WTC11 (cell line): ENCODE results near the gene BEND6. TPM values are rescaled to one million over a fixed set of nuclear protein-coding genes. Genes with fewer than 3 reads are reported as not detected.

Experiments
- ATAC-seq: fragments of 200-7000 bp; cut with Tn5 transposase; 2 replicates; pipeline ENCODE4 v1.10.0; 2021; ENCODE audit warnings: mild to moderate bottlenecking, moderate library complexity
- CTCF ChIA-PET: fragments of 300-600 bp; sonication (Branson Sonifier 250); formaldehyde crosslinking; loops from one replicate; lab custom pipeline; 2021; ENCODE audit warnings: antibody characterized with exemption; lab: Charles Lee
- POLR2A ChIA-PET: fragments of 350-600 bp; sonication (Branson Sonifier 250); formaldehyde crosslinking; loops from one replicate; lab custom pipeline; 2021; ENCODE audit warnings: antibody characterized with exemption; lab: Charles Lee
- DNase-seq: peaks from one replicate; pipeline ENCODE4 v3.0.0; 2021; ENCODE audit warnings: low spot score
- H3K27ac Mint-ChIP-seq: 2 replicates; pipeline ENCODE4 v1.8.0; 2021; ENCODE audit warnings: mixed read lengths
- H3K27me3 Mint-ChIP-seq: 2 replicates; pipeline ENCODE4 v1.8.0; 2021; ENCODE audit warnings: low read depth, mild to moderate bottlenecking, moderate library complexity, mixed read lengths
- H3K36me3 Mint-ChIP-seq: 2 replicates; pipeline ENCODE4 v1.8.0; 2021; ENCODE audit warnings: mixed read lengths
- H3K4me1 Mint-ChIP-seq: 2 replicates; pipeline ENCODE4 v1.8.0; 2022; ENCODE audit warnings: mixed read lengths
- H3K4me3 Mint-ChIP-seq: 2 replicates; pipeline ENCODE4 v1.8.0; 2021; ENCODE audit warnings: mild to moderate bottlenecking, moderate library complexity, mixed read lengths
- H3K9me3 Mint-ChIP-seq: 2 replicates; pipeline ENCODE4 v1.8.0; 2021; ENCODE audit warnings: mixed read lengths
- CBFB ChIP-seq: sonication (generic); formaldehyde crosslinking; IDR thresholded peaks from 2 replicates; pipeline ENCODE4 v1.8.1; 2022; ENCODE audit warnings: mild to moderate bottlenecking, low read depth, missing genetic modification reagents
- EMX1 ChIP-seq: fragments of 250-450 bp; sonication (Bioruptor Pico); IDR thresholded peaks from 2 replicates; pipeline ENCODE4 v1.8.0; 2021; ENCODE audit warnings: mild to moderate bottlenecking
- ESRRA ChIP-seq: sonication (generic); formaldehyde crosslinking; IDR thresholded peaks from 2 replicates; pipeline ENCODE4 v1.8.1; 2022; ENCODE audit warnings: mild to moderate bottlenecking, missing genetic modification reagents, borderline replicate concordance
- FOXP1 ChIP-seq: sonication (generic); formaldehyde crosslinking; IDR thresholded peaks from 2 replicates; pipeline ENCODE4 v1.8.0; 2022; ENCODE audit warnings: missing genetic modification reagents, mild to moderate bottlenecking, moderate library complexity, borderline replicate concordance
- HMGXB4 ChIP-seq: sonication (generic); formaldehyde crosslinking; IDR thresholded peaks from 2 replicates; pipeline ENCODE4 v1.8.1; 2023; ENCODE audit warnings: mild to moderate bottlenecking, moderate library complexity, missing genetic modification reagents
- JAZF1 ChIP-seq: fragments of 250-450 bp; sonication (Bioruptor Pico); IDR thresholded peaks from 2 replicates; pipeline ENCODE4 v1.9.0; 2021; ENCODE audit warnings: moderate library complexity, mild to moderate bottlenecking, inconsistent platforms
- KAT7 ChIP-seq: sonication (generic); formaldehyde crosslinking; IDR thresholded peaks from 2 replicates; pipeline ENCODE4 v1.8.1; 2023; ENCODE audit warnings: missing genetic modification reagents, mild to moderate bottlenecking, borderline replicate concordance
- OVOL2 ChIP-seq: fragments of 250-450 bp; sonication (Bioruptor Pico); IDR thresholded peaks from 2 replicates; pipeline ENCODE4 v1.9.0; 2021; ENCODE audit warnings: mild to moderate bottlenecking, borderline replicate concordance
- SOX15 ChIP-seq: fragments of 250-450 bp; sonication (Bioruptor Pico); IDR thresholded peaks from 2 replicates; pipeline ENCODE4 v1.9.0; 2021; ENCODE audit warnings: mild to moderate bottlenecking
- TEAD1 ChIP-seq: sonication (generic); formaldehyde crosslinking; IDR thresholded peaks from 2 replicates; pipeline ENCODE4 v1.8.0; 2022; ENCODE audit warnings: mild to moderate bottlenecking, missing genetic modification reagents
- TP53 ChIP-seq: sonication (generic); formaldehyde crosslinking; IDR thresholded peaks from 2 replicates; pipeline ENCODE4 v1.8.1; 2023; ENCODE audit warnings: mild to moderate bottlenecking, missing genetic modification reagents
- ZNF416 ChIP-seq: fragments of 250-450 bp; sonication (Bioruptor Pico); IDR thresholded peaks from 2 replicates; pipeline ENCODE4 v1.9.0; 2021; ENCODE audit warnings: mild to moderate bottlenecking, inconsistent platforms
- total RNA-seq: library from RNA; stranded (reverse); gene quantifications from 3 replicates; pipeline ENCODE4 v1.2.3, GENCODE V29; 2021
- TF ChIP-seq, protein P1 (sequence below): fragments of 250-450 bp; sonication (Bioruptor Pico); IDR thresholded peaks from 2 replicates; pipeline ENCODE4 v1.9.0; 2021; ENCODE audit warnings: mild to moderate bottlenecking, borderline replicate concordance
- TF ChIP-seq, protein P2 (sequence below): sonication (generic); formaldehyde crosslinking; IDR thresholded peaks from 2 replicates; pipeline ENCODE4 v1.8.1; 2023; ENCODE audit warnings: mild to moderate bottlenecking, missing genetic modification reagents
- TF ChIP-seq, protein P3 (sequence below): sonication (generic); formaldehyde crosslinking; IDR thresholded peaks from 2 replicates; pipeline ENCODE4 v1.8.0; 2023; ENCODE audit warnings: missing genetic modification reagents, mild to moderate bottlenecking, borderline replicate concordance
- TF ChIP-seq, protein P4 (sequence below): sonication (generic); formaldehyde crosslinking; IDR thresholded peaks from 2 replicates; pipeline ENCODE4 v1.8.1; 2023; ENCODE audit warnings: mild to moderate bottlenecking, missing genetic modification reagents, moderate library complexity

Gene BEND6
- total RNA-seq, 1 experiment from 2014 or later = 1.5 TPM

DNA sequence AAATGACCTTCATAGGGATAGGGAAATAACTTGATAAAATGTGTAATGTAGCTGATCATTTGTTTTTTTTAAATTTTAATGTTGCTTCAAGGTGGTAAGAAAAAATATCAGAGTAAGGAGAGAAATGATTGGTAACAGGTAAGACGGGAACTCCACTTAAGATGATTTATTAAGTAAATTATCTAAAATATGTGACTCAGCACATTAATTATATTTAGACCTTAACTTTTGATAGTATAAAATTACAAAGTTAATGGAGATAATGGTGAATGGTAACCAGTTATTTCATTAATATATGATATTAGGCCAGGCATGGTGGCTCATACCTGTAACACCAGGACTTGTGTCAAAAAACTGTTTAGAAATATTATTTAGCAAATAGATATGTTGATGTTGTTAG is 10.2 kb downstream of the BEND6 start:
- ATAC-seq (no peak), DNase-seq (no peak)
- no peaks in the 10 kb centered on the region for H3K9me3 Mint-ChIP-seq
- TF ChIP-seq, protein P1, sequence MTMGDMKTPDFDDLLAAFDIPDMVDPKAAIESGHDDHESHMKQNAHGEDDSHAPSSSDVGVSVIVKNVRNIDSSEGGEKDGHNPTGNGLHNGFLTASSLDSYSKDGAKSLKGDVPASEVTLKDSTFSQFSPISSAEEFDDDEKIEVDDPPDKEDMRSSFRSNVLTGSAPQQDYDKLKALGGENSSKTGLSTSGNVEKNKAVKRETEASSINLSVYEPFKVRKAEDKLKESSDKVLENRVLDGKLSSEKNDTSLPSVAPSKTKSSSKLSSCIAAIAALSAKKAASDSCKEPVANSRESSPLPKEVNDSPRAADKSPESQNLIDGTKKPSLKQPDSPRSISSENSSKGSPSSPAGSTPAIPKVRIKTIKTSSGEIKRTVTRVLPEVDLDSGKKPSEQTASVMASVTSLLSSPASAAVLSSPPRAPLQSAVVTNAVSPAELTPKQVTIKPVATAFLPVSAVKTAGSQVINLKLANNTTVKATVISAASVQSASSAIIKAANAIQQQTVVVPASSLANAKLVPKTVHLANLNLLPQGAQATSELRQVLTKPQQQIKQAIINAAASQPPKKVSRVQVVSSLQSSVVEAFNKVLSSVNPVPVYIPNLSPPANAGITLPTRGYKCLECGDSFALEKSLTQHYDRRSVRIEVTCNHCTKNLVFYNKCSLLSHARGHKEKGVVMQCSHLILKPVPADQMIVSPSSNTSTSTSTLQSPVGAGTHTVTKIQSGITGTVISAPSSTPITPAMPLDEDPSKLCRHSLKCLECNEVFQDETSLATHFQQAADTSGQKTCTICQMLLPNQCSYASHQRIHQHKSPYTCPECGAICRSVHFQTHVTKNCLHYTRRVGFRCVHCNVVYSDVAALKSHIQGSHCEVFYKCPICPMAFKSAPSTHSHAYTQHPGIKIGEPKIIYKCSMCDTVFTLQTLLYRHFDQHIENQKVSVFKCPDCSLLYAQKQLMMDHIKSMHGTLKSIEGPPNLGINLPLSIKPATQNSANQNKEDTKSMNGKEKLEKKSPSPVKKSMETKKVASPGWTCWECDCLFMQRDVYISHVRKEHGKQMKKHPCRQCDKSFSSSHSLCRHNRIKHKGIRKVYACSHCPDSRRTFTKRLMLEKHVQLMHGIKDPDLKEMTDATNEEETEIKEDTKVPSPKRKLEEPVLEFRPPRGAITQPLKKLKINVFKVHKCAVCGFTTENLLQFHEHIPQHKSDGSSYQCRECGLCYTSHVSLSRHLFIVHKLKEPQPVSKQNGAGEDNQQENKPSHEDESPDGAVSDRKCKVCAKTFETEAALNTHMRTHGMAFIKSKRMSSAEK (CRISPR knock-in tag) = no peak
- H3K4me3 Mint-ChIP-seq = no peak overlapping the region
- H3K36me3 Mint-ChIP-seq = no peaks in the 10 kb centered on the region
- peaks cover 8% of the 10 kb centered on the region for H3K4me1 Mint-ChIP-seq
- no peak overlapping the region for H3K27ac Mint-ChIP-seq
- ChIA-PET CTCF (no interaction called here), POLR2A (no interaction called here)
- H3K27me3 Mint-ChIP-seq = no peaks in the 10 kb centered on the region

DNA sequence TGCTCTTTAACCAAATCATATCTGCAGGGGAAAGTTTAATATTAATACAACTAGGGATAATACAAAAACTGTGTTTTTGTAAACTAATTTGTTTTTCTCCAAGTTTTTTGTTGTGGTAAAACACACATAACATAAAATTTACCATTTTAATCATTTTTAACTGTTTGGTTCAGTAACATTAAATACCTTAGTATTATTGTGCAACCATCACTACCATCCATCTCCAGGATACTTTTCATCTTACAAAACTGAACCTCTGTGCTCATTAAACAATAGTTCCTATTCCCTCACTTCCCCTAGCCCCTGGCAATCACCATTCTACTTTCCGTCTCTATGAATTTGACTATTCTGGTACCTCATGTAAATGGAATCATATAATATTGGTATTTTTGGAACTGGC is 15.9 kb downstream of the BEND6 start:
- peaks cover 7% of the 10 kb centered on the region for H3K9me3 Mint-ChIP-seq
- H3K4me1 Mint-ChIP-seq = peaks cover 3% of the 10 kb centered on the region; the same call in 1 of the 2 replicates
- TF ChIP-seq TP53 (CRISPR knock-in tag) (no peak), OVOL2 (CRISPR knock-in tag) (no peak), FOXP1 (CRISPR knock-in tag) (no peak), HMGXB4 (CRISPR knock-in tag) (no peak), EMX1 (CRISPR knock-in tag) (no peak), JAZF1 (no peak)
- TF ChIP-seq, protein P2, sequence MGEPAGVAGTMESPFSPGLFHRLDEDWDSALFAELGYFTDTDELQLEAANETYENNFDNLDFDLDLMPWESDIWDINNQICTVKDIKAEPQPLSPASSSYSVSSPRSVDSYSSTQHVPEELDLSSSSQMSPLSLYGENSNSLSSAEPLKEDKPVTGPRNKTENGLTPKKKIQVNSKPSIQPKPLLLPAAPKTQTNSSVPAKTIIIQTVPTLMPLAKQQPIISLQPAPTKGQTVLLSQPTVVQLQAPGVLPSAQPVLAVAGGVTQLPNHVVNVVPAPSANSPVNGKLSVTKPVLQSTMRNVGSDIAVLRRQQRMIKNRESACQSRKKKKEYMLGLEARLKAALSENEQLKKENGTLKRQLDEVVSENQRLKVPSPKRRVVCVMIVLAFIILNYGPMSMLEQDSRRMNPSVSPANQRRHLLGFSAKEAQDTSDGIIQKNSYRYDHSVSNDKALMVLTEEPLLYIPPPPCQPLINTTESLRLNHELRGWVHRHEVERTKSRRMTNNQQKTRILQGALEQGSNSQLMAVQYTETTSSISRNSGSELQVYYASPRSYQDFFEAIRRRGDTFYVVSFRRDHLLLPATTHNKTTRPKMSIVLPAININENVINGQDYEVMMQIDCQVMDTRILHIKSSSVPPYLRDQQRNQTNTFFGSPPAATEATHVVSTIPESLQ (CRISPR knock-in tag) = no peak
- ChIA-PET POLR2A (no interaction called here), CTCF (no interaction called here)
- peaks cover 3% of the 10 kb centered on the region; the same call in 1 of the 2 replicates for H3K36me3 Mint-ChIP-seq
- no peak overlapping the region for H3K27ac Mint-ChIP-seq
- ATAC-seq (no peak), DNase-seq (no peak)
- H3K27me3 Mint-ChIP-seq = no peaks in the 10 kb centered on the region
- H3K4me3 Mint-ChIP-seq = no peak overlapping the region

DNA sequence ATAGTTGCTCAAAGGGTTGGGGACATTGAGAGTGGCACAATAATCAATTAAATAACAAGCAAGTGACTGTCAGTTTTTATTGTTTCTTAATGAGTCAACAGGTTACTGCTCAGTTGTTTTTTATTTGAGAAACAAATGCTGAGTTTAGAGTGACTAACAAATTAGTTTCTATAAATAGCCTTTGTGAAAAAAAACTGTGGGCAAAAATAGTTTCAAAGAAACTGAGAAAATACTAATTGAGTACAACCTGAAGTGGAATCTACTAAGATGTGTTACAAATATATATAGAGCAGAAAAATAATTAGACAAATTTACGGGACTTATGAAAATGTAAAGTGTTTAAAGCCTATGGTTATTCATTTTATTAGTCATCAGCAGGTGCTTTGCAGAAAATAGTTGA is 22.3 kb downstream of the BEND6 start:
- Mint-ChIP-seq H3K36me3 (peaks cover 17% of the 10 kb centered on the region), H3K4me3 (no peak overlapping the region), H3K9me3 (peaks cover 32% of the 10 kb centered on the region), H3K27ac (no peak overlapping the region), H3K4me1 (no peaks in the 10 kb centered on the region), H3K27me3 (no peaks in the 10 kb centered on the region)
- no peak for TF ChIP-seq TEAD1 (CRISPR knock-in tag)
- TF ChIP-seq KAT7 = no peak
- no peak for TF ChIP-seq ESRRA (CRISPR knock-in tag)
- no peak for TF ChIP-seq ZNF416 (CRISPR knock-in tag)
- ChIA-PET CTCF (no interaction called here), POLR2A (no interaction called here)
- DNase-seq = no peak
- ATAC-seq = no peak

GRCh38 chr6:56978530-56978929 is 23.6 kb downstream of the BEND6 start:
- CTCF ChIA-PET = no interaction called here
- Mint-ChIP-seq H3K36me3 (peaks cover 17% of the 10 kb centered on the region), H3K9me3 (peaks cover 32% of the 10 kb centered on the region)
- no peak for TF ChIP-seq SOX15
- no peak for TF ChIP-seq TP53 (CRISPR knock-in tag)
- no peak for TF ChIP-seq CBFB (CRISPR knock-in tag)
- TF ChIP-seq, protein P3, sequence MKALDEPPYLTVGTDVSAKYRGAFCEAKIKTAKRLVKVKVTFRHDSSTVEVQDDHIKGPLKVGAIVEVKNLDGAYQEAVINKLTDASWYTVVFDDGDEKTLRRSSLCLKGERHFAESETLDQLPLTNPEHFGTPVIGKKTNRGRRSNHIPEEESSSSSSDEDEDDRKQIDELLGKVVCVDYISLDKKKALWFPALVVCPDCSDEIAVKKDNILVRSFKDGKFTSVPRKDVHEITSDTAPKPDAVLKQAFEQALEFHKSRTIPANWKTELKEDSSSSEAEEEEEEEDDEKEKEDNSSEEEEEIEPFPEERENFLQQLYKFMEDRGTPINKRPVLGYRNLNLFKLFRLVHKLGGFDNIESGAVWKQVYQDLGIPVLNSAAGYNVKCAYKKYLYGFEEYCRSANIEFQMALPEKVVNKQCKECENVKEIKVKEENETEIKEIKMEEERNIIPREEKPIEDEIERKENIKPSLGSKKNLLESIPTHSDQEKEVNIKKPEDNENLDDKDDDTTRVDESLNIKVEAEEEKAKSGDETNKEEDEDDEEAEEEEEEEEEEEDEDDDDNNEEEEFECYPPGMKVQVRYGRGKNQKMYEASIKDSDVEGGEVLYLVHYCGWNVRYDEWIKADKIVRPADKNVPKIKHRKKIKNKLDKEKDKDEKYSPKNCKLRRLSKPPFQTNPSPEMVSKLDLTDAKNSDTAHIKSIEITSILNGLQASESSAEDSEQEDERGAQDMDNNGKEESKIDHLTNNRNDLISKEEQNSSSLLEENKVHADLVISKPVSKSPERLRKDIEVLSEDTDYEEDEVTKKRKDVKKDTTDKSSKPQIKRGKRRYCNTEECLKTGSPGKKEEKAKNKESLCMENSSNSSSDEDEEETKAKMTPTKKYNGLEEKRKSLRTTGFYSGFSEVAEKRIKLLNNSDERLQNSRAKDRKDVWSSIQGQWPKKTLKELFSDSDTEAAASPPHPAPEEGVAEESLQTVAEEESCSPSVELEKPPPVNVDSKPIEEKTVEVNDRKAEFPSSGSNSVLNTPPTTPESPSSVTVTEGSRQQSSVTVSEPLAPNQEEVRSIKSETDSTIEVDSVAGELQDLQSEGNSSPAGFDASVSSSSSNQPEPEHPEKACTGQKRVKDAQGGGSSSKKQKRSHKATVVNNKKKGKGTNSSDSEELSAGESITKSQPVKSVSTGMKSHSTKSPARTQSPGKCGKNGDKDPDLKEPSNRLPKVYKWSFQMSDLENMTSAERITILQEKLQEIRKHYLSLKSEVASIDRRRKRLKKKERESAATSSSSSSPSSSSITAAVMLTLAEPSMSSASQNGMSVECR (CRISPR knock-in tag) = no peak
- TF ChIP-seq, protein P4, sequence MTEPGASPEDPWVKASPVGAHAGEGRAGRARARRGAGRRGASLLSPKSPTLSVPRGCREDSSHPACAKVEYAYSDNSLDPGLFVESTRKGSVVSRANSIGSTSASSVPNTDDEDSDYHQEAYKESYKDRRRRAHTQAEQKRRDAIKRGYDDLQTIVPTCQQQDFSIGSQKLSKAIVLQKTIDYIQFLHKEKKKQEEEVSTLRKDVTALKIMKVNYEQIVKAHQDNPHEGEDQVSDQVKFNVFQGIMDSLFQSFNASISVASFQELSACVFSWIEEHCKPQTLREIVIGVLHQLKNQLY (CRISPR knock-in tag) = no peak

More at GRCh38 chr6:56978530-56978929, 23.6 kb downstream of the BEND6 start:
- ATAC-seq (no peak), DNase-seq (no peak)
- Mint-ChIP-seq H3K4me1 (no peaks in the 10 kb centered on the region), H3K4me3 (no peak overlapping the region), H3K27me3 (no peaks in the 10 kb centered on the region), H3K27ac (no peak overlapping the region)
- POLR2A ChIA-PET = no interaction called here
